ENCODE measurements around the gene CCDC40.

The CCDC40 gene

GRCh38 chr17:80147035-80147822, 110.8 kb downstream of the CCDC40 start, which contains the start of gene EIF4A3:
Gene EIF4A3, minus strand, starts transcription at chr17:80147128. Its CDS starts 167 bp downstream, at chr17:80146961.
- DNase-seq = peak; percentile 99
